HT1080 (cell line): ENCODE measurements around the gene TUBGCP6. TPM values are rescaled to one million over a fixed set of nuclear protein-coding genes. Genes with fewer than 3 reads are reported as not detected.
A peak's percentile ranks its signal among the peaks of the same experiment; 100 is the strongest.

Source experiments
- DNase-seq: peaks from one replicate; pipeline ENCODE4 v3.0.0-alpha.2; 2015; ENCODE audit warnings: low read depth
- total RNA-seq: library from RNA; depleted of rRNA; stranded (reverse); fragments of >200 nt; shearing (Covaris generic); gene quantifications from 2 replicates; pipeline ENCODE4 v1.2.3, GENCODE V29; 2014

TUBGCP6 gene
- total RNA-seq, 1 experiment from 2014 or later, result 13.1 TPM

- DNase-seq, result no peak
Observed at GRCh38 chr22:50229370-50229769, 15.5 kb downstream of the TUBGCP6 start.

DNA sequence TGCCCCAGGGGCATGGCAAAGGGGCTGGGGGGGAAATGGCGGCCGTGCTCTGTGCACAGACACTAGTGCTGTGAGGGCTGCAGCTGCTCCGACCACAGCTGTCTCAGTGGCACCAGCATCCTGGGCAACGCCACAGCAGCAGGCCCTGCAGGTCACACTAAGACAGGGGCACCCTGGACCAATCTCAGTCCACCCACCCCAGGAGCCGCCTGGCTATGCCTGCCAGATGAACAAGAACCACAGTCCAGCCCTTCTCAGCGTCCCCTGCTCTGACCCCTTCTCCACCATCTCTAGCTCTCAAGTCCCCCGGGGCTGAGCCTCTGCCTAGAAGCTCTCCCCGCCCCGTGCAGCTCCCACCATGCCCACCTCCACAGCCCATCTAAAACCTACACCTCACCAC lies 16.5 kb downstream of the TUBGCP6 start:
- no peak for DNase-seq

DNA sequence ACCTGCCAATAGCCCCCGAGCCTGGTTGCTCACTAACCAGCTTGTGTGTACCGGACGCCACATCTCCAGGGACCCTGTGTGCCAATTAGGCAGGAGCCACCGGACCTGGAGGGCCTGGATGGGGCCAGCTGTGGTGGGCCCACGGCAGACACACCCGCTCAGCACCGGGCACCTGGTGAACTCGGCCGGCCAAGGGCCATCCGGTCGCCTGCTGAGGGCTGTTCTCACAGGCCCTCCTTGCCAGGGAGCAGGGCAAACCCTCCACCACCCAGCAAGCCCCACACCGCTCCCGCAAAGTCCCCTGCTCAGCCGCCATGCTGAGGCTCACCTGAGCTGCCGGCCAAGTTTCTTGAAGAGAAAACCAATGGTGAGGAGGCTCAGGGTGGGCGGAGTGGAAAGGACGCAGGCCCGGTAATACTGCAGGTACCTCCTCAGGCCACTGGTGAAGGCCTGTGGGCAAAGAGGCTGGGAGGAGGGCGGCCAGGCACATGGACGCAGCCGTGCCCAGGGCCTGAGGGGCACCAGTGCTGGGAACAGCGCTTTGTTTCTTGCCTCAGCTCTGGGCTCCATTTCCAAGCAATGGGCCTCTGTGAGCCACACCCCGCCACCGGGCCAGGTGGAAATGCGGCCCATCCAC lies 17.1 kb downstream of the TUBGCP6 start:
- DNase-seq, result no peak

- no peak for DNase-seq
Observed at GRCh38 chr22:50226875-50227165, 18.0 kb downstream of the TUBGCP6 start.

DNA sequence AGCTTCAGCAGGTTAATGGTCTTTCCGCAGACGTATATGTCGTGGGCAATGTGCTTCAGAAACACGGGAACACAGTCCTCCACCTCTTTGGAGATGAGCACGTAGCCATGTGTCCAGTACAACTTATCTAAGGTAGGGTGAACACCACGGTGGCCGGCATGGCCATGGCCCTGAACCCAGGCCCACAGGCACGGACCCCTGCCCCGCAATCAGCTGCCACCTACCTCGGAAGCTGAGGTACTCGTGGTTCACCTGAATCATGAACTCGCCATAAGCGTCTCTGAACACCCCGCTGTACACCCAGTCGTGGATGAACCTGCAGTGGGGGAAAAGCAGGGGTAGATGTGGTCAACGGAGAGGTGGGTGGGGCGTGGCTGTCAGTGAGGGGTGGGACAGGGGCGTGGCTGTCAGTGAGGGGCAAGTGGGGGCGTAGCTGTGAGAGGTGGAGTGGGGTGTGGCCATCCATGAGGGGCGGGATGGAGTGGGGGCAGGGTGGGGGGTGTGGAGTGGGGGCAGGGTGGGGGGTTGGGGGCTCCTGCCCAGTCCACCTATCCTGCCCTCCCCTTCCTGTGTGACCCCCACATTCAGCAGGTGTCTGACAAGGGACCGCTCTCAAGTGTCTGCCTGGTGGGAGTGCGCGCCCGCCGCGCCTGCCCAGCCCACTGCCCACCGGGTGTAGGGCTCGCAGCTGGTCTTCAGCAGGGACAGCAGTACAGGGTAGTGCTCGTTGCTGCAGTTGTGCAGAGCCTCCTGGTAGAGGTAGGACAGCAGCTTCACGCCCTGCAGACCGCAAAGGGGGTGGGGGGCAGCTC lies 18.6 kb downstream of the TUBGCP6 start:
- no peak for DNase-seq

DNA sequence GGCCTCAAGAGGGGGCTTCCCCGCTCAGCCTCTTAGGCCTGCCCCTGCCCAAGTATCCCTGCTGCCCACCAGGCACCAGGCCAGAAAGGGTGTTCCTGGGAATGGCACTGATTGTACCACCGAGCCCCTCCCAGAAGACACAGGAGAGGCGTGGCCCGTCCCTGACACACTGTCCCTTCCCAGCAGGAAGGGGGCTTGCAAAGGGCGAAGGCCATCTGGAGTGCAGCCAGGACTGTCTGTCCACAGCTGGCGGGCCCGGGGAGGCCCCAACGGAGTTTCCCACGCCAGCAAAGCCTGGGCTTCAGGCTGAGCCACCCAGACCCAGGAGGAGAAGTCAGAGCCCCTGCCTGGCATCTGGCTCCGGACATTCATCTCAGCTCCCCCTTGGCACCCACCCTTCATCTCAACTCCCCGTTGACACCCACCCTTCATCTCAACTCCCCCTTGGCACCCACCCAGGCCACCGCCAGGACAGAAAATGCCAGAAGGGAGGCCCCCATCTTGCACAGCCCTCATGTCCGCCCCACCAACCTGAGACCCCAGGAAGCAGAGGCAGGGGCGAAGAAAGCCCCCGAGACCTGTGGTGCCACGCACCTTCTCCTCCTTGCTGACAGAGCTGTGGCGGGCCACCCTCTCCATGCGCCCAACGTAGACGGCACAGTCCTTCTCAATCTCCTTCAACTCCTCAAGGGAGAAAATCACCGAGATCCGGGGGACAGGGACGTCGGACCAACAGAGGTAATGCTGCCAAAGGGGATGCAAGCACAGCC lies 19.4 kb downstream of the TUBGCP6 start:
- DNase-seq, result no peak

DNA sequence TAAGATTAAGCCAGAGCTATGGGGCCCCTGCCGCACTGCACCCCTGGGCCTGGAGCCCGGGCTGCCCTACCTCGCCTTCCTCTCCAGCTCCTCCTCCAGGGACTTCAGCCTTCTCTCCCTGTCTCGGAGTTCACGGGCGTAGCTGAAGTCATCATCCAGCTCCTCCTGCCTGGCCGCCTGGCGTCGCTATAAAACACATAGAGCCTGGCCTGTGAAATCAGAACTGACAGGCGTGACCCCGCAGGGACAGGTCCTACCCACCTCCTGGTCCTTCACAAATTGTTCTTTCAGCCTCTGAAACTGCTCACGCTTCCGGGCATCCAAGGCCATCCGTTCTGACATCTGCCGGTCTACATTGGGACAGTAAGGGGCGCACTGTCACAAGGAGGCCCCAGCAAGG lies 20.8 kb downstream of the TUBGCP6 start:
- no peak for DNase-seq

DNA sequence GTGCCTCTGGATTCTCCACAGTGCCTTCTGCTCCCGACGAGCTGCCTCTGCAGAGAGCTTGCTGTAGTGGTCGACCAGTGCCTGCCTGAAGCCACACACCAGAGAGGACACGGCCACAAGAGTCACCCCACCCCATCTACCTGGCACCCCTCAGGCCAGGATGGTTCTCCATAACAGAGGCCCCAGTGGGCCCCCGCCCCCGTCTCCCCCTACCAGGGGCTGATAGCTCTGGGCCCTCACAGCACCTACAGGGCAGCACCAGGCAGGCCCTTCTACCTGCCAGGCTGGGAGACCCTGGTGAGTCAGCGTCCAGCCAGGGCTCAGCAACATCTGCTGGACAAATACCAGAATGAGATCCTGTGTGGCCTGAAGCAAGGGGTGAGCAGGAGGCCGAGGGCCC lies 22.3 kb downstream of the TUBGCP6 start:
- DNase-seq, result no peak

GRCh38 chr22:50221410-50222300 lies 23.2 kb downstream of the TUBGCP6 start:
- no peak for DNase-seq

- no peak for DNase-seq
Observed at GRCh38 chr22:50220603-50221409, 24.0 kb downstream of the TUBGCP6 start.

- no peak for DNase-seq
Observed at GRCh38 chr22:50219800-50220602, 24.8 kb downstream of the TUBGCP6 start.

GRCh38 chr22:50218996-50219727 lies 25.7 kb downstream of the TUBGCP6 start:
- peak; percentile 43 for DNase-seq

GRCh38 chr22:50218153-50218995 lies 26.4 kb downstream of the TUBGCP6 start:
- no peak for DNase-seq

GRCh38 chr22:50217543-50218152 lies 27.2 kb downstream of the TUBGCP6 start:
- no peak for DNase-seq

DNA sequence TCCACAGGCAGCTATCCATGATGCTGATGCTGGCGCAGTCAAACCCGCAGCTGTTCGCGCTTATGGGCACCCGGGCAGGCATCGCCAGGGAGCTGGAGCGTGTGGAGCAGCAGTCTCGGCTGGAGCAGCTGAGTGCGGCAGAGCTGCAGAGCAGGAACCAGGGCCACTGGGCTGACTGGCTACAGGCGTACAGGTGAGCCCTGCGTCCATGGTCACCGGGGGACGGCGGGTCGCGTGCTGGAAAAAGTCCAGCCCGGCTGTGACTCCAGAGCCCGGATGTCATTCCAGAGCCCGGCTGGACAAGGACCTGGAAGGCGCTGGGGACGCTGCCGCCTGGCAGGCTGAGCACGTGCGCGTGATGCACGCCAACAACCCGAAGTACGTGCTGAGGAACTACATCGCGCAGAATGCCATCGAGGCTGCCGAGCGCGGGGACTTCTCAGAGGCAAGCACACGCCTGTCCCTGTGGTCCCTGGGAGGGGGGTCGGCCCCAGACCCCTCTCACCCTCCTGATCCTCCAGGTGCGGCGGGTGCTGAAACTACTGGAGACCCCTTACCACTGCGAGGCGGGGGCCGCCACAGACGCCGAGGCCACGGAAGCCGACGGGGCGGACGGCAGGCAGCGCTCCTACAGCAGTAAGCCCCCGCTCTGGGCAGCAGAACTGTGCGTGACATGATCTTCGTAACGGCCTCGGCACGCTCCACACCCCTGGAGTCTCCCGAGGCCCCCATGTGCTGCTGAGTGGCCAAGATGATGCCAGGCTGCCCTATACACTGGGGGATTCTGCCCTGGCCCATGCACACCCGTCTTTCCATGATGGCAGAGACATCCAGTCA lies 27.9 kb downstream of the TUBGCP6 start:
- DNase-seq, result no peak

DNA sequence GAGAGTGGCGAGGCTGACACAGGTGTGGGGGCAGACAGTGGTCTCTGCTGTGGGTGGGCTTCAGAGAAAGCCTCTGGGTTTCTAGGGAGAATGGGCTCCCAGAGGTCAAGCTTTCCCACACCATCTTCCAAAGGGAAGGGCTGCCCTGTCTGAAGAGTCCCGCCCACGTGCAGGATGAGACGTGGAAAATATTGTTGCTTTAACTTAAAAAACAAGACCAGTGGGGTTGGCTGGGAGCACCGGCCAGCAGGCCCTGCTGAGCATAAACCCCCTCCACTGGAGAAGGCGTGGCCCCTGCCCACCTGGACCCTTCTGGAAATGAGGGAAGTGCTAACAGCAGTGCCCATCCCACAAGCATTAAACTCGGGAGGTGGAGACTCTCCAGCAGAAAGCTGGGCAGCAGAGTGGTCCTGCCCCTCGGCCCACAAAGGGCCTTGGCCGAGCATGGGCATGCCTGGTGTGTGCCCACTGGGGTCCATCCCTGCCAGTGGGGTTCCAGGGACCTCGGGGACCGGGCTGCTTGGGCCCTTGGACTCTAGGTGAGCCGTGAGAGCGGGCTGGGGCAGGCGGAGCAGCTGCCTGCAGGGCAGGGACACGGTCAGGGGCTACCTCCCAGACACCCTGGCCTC lies 28.7 kb downstream of the TUBGCP6 start:
- DNase-seq, result no peak
